ENCODE data around the gene COL18A1. TPM values are rescaled to one million over a fixed set of nuclear protein-coding genes. Genes with fewer than 3 reads are reported as not detected.

The COL18A1 gene
- total RNA-seq, 4 donors from 2014 or later = 16.4 to 42.2 (median 20.7) TPM

DNA sequence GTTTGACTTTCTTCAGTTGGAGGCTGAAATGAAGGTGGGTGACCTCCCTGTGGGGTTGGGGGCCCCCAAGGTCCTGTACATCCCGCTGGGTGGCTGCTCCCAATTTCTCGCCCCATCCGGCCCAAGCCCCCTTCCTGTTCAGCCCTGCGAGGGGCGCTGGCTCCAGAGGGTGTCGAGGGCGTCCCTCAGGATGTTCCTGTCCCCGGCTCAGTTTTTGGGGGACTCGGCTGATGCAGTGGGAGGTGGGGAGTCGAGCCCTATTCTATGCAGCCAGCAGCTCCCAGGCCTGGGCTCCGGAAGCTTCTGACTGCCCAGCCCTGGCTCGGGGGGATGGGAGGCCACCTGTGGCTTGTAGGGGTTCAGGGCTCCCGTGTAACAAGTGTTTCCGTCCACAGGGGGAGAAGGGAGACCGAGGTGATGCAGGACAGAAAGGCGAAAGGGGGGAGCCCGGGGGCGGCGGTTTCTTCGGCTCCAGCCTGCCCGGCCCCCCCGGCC, 99.1 kb downstream of the COL18A1 start:
- Histone ChIP-seq H3K36me3 (no peaks in the 10 kb centered on the region), H3K9me3 (no peaks in the 10 kb centered on the region), H3K4me3 (no peak overlapping the region), H3K27ac (no peak overlapping the region), H3K4me1 (no peaks in the 10 kb centered on the region), H3K27me3 (no peaks in the 10 kb centered on the region)
- intact Hi-C loops (cut with DNase I; ENCODE audit: low total_unique reads) (no loop called here), in situ Hi-C loops (cut with MboI; ENCODE audit: low sequenced_read_pairs in 4 of 4) (no loop called here)
- TF ChIP-seq, protein P1, sequence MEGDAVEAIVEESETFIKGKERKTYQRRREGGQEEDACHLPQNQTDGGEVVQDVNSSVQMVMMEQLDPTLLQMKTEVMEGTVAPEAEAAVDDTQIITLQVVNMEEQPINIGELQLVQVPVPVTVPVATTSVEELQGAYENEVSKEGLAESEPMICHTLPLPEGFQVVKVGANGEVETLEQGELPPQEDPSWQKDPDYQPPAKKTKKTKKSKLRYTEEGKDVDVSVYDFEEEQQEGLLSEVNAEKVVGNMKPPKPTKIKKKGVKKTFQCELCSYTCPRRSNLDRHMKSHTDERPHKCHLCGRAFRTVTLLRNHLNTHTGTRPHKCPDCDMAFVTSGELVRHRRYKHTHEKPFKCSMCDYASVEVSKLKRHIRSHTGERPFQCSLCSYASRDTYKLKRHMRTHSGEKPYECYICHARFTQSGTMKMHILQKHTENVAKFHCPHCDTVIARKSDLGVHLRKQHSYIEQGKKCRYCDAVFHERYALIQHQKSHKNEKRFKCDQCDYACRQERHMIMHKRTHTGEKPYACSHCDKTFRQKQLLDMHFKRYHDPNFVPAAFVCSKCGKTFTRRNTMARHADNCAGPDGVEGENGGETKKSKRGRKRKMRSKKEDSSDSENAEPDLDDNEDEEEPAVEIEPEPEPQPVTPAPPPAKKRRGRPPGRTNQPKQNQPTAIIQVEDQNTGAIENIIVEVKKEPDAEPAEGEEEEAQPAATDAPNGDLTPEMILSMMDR (IDR thresholded peaks at IDR 0.05 in 4 of 5, conservative IDR thresholded peaks at IDR 0.05 in 1 of 5) = no peak
- TF ChIP-seq POLR2A (IDR thresholded peaks at IDR 0.05) = no peak
- ATAC-seq = no peak
- DNase-seq = no peak

DNA sequence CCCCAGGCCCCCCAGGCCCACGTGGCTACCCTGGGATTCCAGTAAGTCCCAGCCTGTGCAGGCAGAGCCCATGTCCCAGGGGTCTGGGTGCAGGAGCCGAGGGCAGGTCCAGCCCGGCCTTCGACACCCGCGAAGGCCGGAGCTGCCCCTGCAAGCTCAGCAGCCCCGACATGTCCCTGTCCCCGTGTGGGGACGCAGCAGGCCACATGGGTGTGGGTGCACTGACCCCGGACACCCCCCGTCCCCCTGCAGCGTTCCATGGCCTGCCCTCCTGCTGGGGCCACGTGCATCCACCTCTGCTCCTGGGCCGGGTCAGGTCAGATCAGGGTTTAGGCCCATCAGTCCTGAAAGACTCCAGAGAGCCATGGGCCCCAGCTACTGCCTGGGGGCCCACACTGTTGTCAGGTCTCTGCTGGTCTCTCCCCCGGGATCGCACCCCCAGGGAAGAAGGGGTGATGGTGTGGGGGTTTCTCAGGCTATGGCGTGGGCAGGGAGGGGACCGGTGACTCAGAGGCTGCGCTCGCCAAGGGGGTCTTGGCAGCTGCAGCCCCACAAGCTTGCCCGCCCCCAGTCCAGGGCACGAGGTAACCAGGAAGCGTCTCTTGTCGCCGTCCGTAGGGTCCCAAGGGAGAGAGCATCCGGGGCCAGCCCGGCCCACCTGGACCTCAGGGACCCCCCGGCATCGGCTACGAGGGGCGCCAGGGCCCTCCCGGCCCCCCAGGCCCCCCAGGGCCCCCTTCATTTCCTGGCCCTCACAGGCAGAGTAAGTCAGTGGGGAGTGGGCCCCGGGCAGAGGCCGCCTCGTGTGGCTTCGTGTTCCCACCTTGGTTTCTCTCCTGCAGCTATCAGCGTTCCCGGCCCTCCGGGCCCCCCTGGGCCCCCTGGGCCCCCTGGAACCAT, 99.8 kb downstream of the COL18A1 start:
- Histone ChIP-seq H3K9me3 (no peaks in the 10 kb centered on the region), H3K4me1 (no peaks in the 10 kb centered on the region), H3K27ac (no peak overlapping the region), H3K36me3 (no peaks in the 10 kb centered on the region), H3K27me3 (no peaks in the 10 kb centered on the region), H3K4me3 (no peak overlapping the region)
- no peak for TF ChIP-seq POLR2A (IDR thresholded peaks at IDR 0.05)
- TF ChIP-seq, protein P1 (IDR thresholded peaks at IDR 0.05 in 4 of 5, conservative IDR thresholded peaks at IDR 0.05 in 1 of 5) = no peak
- DNase-seq = no peak
- in situ Hi-C loops (cut with MboI; ENCODE audit: low sequenced_read_pairs in 4 of 4) (no loop called here), intact Hi-C loops (cut with DNase I; ENCODE audit: low total_unique reads) (no loop called here)
- ATAC-seq = no peak

DNA sequence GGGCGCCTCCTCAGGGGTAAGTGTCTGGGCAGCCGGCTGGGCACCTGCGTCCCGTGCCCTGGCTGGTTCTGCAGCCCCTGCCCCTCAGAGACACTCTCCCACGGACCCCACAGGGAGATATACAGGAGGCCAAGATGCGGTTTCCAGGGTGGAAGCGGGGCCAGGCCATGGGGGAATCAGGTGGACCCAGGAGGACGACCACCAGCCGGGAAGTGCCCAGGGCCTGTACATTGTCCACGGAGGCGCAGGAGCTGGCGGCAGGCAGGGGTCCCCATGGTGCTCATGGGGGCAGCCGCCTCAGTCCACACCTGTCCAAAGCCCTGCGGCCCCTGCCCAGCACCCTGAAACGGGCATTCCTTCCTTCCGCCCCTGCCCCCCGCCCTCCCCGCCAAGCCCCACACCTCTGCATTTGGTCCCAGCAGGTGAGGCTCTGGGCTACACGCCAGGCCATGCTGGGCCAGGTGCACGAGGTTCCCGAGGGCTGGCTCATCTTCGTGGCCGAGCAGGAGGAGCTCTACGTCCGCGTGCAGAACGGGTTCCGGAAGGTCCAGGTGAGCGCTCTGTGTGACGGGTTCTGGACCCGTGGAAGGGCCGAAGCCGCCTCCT, 100.6 kb downstream of the COL18A1 start:
- no peak for ATAC-seq
- H3K36me3 ChIP-seq = no peaks in the 10 kb centered on the region
- no peaks in the 10 kb centered on the region for H3K4me1 ChIP-seq
- no peak overlapping the region for H3K27ac ChIP-seq
- H3K4me3 ChIP-seq = no peak overlapping the region
- no peak for TF ChIP-seq POLR2A (IDR thresholded peaks at IDR 0.05)
- TF ChIP-seq, protein P1 (IDR thresholded peaks at IDR 0.05 in 4 of 5, conservative IDR thresholded peaks at IDR 0.05 in 1 of 5) = no peak
- H3K27me3 ChIP-seq = no peaks in the 10 kb centered on the region
- DNase-seq = no peak
- intact Hi-C loops (cut with DNase I; ENCODE audit: low total_unique reads) = no loop called here
- no peaks in the 10 kb centered on the region for H3K9me3 ChIP-seq
- in situ Hi-C loops (cut with MboI; ENCODE audit: low sequenced_read_pairs in 4 of 4) = no loop called here

DNA sequence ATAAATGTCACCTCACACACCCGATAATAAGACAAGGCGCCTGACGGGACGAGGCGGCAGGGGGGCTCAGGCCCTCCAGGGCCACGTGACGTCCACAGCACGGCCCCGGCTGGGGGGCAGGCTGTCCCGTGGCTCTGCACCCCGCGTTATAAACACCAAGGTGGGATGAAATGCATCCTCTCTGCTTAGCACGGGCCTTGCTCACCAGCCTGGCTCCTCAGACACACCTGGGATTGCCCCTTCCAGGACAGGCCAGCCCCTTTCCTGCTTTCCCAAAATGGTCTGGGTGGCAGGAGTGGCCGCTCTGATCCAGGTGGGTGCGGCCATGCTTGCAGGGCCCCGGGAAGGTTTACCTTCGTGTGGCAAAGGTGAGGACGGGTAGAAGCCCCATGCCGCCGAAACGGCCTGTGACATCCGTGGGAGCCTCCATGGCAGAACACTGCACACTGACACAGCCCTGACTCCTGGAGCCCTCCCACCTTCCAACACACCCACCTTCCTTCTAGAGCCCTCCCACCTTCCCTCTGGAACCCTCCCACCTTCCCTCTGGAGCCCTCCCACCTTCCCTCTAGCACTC, 101.4 kb downstream of the COL18A1 start:
- Histone ChIP-seq H3K4me3 (no peak overlapping the region), H3K27ac (no peak overlapping the region), H3K9me3 (no peaks in the 10 kb centered on the region), H3K36me3 (no peaks in the 10 kb centered on the region), H3K4me1 (no peaks in the 10 kb centered on the region), H3K27me3 (no peaks in the 10 kb centered on the region)
- TF ChIP-seq, protein P1 (IDR thresholded peaks at IDR 0.05 in 4 of 5, conservative IDR thresholded peaks at IDR 0.05 in 1 of 5) = no peak
- no peak for TF ChIP-seq POLR2A (IDR thresholded peaks at IDR 0.05)
- in situ Hi-C loops (cut with MboI; ENCODE audit: low sequenced_read_pairs in 4 of 4) = no loop called here
- ATAC-seq (no peak), DNase-seq (no peak)
- intact Hi-C loops (cut with DNase I; ENCODE audit: low total_unique reads) = no loop called here
